Measurements from ENCODE around the gene FSD1L. TPM values are rescaled to one million over a fixed set of nuclear protein-coding genes. Genes with fewer than 3 reads are reported as not detected.

Gene FSD1L
- total RNA-seq, 3 donors from 2014 or later, result 1.4 to 2.1 (median 1.7) TPM

DNA sequence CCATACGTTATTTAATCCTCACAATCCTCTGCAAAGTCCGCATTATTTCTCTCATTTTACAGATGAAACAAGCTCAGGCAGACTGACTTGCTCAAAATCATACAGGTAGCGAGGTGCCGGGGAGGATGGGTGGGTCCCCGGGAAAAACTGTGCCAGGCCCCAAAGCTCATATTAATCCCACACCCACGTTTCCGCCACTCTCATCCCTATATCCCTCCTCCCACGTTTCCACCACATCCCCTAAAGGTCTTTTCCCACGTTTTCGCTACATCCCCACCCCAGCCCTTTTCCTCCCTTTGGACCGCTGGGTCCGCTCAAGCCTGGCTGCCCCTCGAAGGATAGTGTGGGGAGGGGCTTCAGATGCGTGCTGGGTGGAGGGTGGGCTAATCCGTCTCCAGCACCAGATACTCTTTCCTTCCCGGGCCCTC, 434 bp upstream of the FSD1L start:
- Mint-ChIP-seq H3K4me3 (peak overlapping the region; percentile 84), H3K36me3 (ENCODE audit: insufficient read depth) (no peaks in the 10 kb centered on the region), H3K9me3 (no peaks in the 10 kb centered on the region), H3K27me3 (ENCODE audit: low read depth) (no peaks in the 10 kb centered on the region), H3K4me1 (ENCODE audit: low read depth) (peaks cover 10% of the 10 kb centered on the region)
- no peak for ATAC-seq
- no peak for DNase-seq

DNA sequence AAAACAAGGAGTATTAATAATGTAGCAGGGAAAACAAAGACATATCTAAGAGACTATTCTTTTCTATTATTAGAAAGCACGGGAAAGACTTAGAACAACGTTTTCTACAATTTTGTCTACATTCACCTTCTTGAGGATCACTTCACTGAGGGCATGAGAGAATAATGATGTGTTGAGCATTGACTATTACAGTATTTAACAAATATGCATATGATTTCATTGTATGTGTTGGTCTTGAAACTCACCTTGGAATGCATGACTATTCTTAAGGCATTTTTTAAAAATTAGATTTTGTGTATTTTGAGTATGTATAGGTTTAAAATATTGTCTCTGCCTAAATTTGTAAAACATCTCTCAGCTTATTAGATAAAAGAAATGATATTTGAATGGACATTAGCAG, 1.2 kb downstream of the FSD1L start:
- Mint-ChIP-seq H3K4me3 (peak overlapping the region; percentile 74), H3K4me1 (ENCODE audit: low read depth) (peaks cover 10% of the 10 kb centered on the region), H3K36me3 (ENCODE audit: insufficient read depth) (no peaks in the 10 kb centered on the region), H3K9me3 (no peaks in the 10 kb centered on the region), H3K27me3 (ENCODE audit: low read depth) (no peaks in the 10 kb centered on the region)
- ATAC-seq (no peak), DNase-seq (no peak)

DNA sequence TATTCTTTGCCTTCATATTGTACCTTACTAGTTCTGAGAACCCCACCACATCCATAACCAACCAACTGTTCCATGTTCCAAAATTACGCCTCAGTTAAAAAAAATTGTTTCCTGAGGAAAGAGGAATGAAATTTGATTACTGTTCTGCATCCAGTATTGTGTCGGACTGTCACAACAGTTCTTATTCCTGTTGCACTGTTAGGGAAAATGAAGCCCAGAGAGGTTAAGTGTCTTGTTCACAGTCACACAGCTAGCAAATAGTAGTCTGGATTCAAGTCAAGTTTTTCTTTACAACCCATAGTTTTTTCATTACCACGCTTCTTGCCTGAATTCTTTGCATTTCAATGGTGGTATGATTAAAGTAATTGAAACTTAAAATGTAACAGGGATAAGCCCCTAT, 4.4 kb downstream of the FSD1L start:
- Mint-ChIP-seq H3K4me3 (no peak overlapping the region), H3K9me3 (no peaks in the 10 kb centered on the region), H3K36me3 (ENCODE audit: insufficient read depth) (no peaks in the 10 kb centered on the region), H3K4me1 (ENCODE audit: low read depth) (peaks cover 10% of the 10 kb centered on the region), H3K27me3 (ENCODE audit: low read depth) (no peaks in the 10 kb centered on the region)
- DNase-seq, result no peak
- no peak for ATAC-seq

DNA sequence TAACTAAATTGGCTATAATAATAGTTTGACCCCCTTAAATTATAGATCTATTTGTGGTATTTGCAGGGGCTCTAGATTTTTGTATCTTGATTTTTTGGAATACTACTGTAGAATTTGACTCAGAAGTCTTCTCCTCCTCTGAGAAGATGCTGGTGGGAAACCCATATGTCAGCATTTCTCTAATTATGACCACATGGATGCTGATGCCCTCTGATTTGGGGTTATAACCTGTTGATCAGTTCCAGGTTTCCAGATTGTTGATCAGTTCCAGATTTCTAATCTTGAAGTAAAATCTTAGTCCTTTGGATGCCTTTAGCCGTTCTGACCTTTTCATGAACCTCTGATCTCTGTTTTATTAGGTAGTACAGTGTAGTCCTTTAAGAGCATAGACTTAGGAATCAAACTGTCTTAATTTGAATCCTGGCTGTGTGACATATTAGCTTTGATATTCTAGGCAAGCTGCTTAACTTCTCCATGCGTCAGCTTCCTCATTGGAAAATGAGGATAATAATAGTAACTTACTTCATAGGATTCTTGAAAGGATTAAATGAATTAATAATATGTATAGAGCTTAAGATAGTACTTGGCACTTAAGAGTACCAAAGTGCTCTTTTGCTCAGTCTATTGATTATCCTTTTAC, 8.1 kb downstream of the FSD1L start:
- Mint-ChIP-seq H3K36me3 (ENCODE audit: insufficient read depth) (no peaks in the 10 kb centered on the region), H3K9me3 (no peaks in the 10 kb centered on the region), H3K4me1 (ENCODE audit: low read depth) (no peaks in the 10 kb centered on the region), H3K4me3 (no peak overlapping the region), H3K27me3 (ENCODE audit: low read depth) (no peaks in the 10 kb centered on the region)
- ATAC-seq (no peak), DNase-seq (no peak)

DNA sequence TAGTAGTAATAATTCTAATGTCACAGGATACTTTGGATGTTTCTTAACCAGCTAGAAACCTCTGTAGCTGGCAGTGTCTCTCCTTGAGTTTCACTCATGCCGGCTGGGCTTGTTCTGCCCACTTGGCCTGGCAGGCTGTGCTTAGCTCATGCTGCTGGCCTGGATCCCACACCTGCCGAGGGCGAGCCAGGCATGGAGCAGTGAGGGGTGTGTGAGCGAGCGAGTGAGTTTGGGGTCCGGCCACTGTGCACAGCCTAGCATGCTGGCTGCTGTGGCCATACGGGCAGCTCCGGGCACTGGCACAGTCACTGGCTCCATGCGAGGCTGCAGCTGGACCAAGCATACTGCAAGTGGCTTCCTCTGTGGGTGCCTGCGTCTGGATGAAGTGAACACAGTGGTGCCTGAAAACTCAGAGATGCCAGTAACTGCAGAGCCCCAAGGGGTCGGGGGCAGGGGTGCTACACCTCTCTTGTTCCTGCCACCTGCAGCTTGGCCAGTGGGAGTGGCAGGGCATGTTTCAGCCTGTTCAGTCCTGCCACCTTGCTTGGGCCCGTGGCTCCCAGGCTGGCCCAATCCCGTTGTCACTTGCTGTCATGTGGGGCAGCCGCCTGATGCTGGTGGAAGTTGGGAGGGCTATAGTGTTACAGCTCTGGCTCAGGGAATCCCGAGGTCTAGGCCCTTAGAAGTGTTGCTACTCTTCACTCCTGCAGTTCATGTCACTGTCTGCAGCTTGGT, 9.9 kb downstream of the FSD1L start:
- H3K4me3 Mint-ChIP-seq, result no peak overlapping the region

DNA sequence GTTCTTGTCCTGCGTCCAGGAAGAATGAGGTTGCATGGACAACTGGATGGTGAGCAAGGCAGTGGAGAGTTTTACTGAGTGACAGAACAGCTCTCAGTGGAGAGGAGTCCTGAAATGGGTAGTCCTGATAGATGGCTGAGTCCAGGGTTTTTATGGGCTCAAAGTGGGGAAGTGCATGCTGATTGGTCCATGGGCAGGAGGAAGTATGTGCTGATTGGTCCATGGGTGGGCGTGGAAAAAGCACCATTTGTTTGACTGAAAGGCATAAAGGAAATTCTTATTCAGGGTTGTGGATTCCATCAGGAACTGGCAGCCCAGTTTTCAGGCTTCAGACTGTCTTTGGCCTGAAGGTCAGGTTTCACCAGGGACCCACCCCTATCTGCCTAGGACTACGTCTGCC, 10.6 kb downstream of the FSD1L start:
- Mint-ChIP-seq H3K9me3 (no peaks in the 10 kb centered on the region), H3K36me3 (ENCODE audit: insufficient read depth) (no peaks in the 10 kb centered on the region), H3K4me1 (ENCODE audit: low read depth) (no peaks in the 10 kb centered on the region), H3K27me3 (ENCODE audit: low read depth) (no peaks in the 10 kb centered on the region), H3K4me3 (no peak overlapping the region)
- DNase-seq (no peak), ATAC-seq (no peak)

More for the DNA sequence above, 9.9 kb downstream of the FSD1L start:
- no peak for DNase-seq
- Mint-ChIP-seq H3K9me3 (no peaks in the 10 kb centered on the region), H3K4me1 (ENCODE audit: low read depth) (no peaks in the 10 kb centered on the region), H3K27me3 (ENCODE audit: low read depth) (no peaks in the 10 kb centered on the region), H3K36me3 (ENCODE audit: insufficient read depth) (no peaks in the 10 kb centered on the region)
- no peak for ATAC-seq

DNA sequence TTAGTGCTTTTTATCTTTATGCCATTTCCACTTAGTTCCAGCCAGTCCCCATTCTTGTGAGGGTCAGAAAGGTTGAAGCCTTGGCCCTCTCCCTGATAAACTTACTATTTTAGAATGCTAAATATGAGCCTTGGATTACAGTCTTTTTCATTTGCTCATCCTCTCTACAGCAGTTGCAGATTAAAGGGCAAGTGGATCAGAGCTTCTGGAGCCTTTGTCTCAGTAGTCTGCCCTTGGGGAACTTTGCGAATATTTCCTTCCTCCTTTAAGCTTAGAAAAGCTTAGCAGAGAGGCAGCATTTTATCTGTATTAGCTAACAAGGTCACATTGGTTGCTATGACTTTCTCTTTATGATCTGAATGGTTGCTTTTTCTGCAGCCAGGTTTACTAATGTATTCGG, 11.5 kb downstream of the FSD1L start:
- Mint-ChIP-seq H3K4me3 (no peak overlapping the region), H3K9me3 (no peaks in the 10 kb centered on the region), H3K36me3 (ENCODE audit: insufficient read depth) (peaks cover 1% of the 10 kb centered on the region), H3K4me1 (ENCODE audit: low read depth) (no peaks in the 10 kb centered on the region), H3K27me3 (ENCODE audit: low read depth) (no peaks in the 10 kb centered on the region)
- no peak for DNase-seq
- ATAC-seq, result no peak

DNA sequence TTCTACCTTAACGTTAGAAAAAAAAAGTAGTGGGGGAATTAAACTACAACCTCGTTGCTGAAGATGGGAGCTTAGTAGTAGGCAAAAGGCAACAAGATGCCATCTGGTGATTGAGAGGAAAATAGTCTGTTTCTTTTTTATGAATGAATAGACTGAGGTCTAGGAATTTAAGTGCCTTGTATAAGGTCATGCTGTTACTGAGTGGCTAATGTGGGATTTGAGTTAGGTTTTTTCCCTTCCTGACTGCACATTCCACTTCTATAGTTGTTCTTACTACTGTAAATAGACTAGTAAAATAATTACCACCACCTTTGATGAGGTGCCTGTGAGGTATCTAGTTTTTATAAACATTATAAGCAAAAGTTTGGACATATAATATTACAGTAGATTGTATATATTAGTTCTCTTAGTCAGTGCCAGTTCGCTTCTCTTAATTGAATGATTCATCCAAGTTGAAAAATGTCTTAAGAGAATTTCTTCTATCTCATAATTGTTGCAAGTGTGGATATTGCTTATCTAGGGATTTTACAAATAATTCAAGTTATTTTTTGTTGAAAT, 19.1 kb downstream of the FSD1L start:
- DNase-seq (no peak), ATAC-seq (no peak)
- Mint-ChIP-seq H3K4me1 (ENCODE audit: low read depth) (no peaks in the 10 kb centered on the region), H3K9me3 (no peaks in the 10 kb centered on the region), H3K27me3 (ENCODE audit: low read depth) (no peaks in the 10 kb centered on the region), H3K4me3 (no peak overlapping the region), H3K36me3 (ENCODE audit: insufficient read depth) (peaks cover 16% of the 10 kb centered on the region)

DNA sequence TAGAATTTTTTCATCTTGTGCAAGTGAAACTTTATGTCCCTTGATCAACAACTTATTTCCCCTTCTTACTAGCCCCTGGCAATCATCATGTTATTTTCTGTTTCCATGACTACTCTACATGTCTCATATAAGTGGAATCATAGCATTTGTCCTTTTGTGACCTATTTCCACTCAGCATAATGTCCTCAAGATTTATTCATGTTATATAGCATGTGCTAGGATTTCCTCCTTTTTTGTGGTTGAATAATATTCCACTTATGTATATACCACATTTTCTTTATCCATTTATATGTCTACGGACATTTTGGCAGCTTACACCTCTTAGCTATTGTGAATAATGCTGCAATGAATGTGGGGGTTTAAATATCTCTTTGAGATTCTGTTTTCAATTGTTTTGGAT, 21.0 kb downstream of the FSD1L start:
- H3K27me3 Mint-ChIP-seq (ENCODE audit: low read depth), result no peaks in the 10 kb centered on the region
- H3K36me3 Mint-ChIP-seq (ENCODE audit: insufficient read depth), result peaks cover 16% of the 10 kb centered on the region
- DNase-seq, result no peak
- no peak for ATAC-seq
- H3K4me1 Mint-ChIP-seq (ENCODE audit: low read depth), result no peaks in the 10 kb centered on the region
- H3K9me3 Mint-ChIP-seq, result no peaks in the 10 kb centered on the region
- no peak overlapping the region for H3K4me3 Mint-ChIP-seq

DNA sequence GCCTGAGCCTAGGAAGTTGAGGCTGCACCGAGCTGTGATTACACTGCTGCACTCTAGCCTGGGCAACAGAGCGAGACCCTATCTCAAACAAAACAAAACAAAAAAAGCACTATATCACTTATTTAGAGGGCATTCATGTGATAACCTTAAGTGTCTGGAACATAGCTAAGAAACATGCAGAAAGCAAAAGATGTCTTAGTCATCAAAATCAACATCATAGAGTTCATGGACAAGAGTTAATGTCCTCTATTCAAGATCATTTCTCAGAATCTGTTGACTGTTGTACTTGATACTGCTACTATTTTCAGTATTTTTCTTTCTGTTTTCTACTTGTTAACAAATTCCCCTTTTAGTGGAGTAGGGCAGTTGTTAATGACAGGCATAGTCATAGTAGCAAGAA, 25.4 kb downstream of the FSD1L start:
- no peaks in the 10 kb centered on the region for H3K4me1 Mint-ChIP-seq (ENCODE audit: low read depth)
- no peak overlapping the region for H3K4me3 Mint-ChIP-seq
- H3K36me3 Mint-ChIP-seq (ENCODE audit: insufficient read depth), result peaks cover 8% of the 10 kb centered on the region
- H3K27me3 Mint-ChIP-seq (ENCODE audit: low read depth), result no peaks in the 10 kb centered on the region
- no peaks in the 10 kb centered on the region for H3K9me3 Mint-ChIP-seq
- DNase-seq (no peak), ATAC-seq (no peak)

DNA sequence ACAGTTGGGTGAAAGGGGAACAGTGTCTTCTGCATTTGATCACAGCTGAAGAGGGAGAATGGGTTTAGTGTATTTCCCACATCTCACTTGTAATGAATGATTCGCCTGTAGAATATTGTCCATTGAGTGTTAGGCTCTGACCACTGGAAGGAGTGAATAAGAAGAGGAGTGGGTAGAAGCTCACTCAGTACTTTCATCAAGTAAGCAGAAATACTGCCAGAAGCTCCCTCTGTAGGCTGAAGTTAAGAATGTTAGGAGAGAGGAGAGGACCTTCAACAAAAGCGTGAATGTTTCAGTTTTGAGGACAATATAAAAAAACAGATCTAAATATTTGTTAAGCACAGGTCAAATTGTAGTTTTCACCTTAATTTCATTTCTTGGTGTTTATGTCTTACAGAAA, 27.5 kb downstream of the FSD1L start:
- Mint-ChIP-seq H3K27me3 (ENCODE audit: low read depth) (no peaks in the 10 kb centered on the region), H3K36me3 (ENCODE audit: insufficient read depth) (peaks cover 5% of the 10 kb centered on the region), H3K9me3 (no peaks in the 10 kb centered on the region), H3K4me3 (no peak overlapping the region), H3K4me1 (ENCODE audit: low read depth) (no peaks in the 10 kb centered on the region)
- no peak for ATAC-seq
- no peak for DNase-seq

DNA sequence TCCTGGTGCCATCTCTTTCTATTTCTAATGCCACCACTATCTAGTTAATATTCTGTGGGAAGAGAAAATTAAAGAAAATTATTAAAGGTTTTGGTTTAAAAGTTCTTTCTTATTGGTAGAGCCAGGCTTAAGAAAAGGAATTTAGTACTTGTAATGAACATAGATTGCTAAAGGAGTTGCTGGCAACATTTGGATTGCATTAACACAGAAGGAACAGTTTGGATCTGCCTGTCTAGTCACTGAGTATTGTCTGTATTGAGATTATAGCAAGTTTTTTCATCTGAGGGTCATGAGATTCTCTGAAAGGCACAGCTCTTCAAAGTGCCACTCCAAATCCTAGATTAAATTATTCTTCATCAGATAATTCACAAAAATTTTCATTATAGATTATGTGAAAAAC, 32.0 kb downstream of the FSD1L start:
- no peaks in the 10 kb centered on the region for H3K4me1 Mint-ChIP-seq (ENCODE audit: low read depth)
- ATAC-seq (no peak), DNase-seq (no peak)
- no peaks in the 10 kb centered on the region for H3K27me3 Mint-ChIP-seq (ENCODE audit: low read depth)
- no peaks in the 10 kb centered on the region for H3K9me3 Mint-ChIP-seq
- H3K4me3 Mint-ChIP-seq, result no peak overlapping the region
- no peaks in the 10 kb centered on the region for H3K36me3 Mint-ChIP-seq (ENCODE audit: insufficient read depth)

DNA sequence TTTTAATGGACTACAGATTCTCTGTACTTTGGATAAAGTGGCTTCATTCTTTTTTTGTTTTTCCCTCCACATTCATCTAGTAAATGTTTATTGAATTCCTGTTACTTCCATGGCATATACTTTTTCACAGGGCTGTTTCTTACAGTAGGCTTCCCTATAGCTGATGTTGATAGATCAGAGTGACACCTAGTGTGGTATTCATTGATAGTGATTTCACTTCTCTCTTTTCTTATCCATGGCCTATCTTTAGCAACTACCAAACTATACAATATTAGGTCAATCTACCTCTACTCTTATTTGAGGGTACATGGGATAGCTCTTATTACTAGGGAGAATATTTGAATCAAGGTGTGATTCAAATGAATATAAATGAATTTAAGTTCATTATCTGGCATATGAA, 35.8 kb downstream of the FSD1L start:
- no peak for ATAC-seq
- Mint-ChIP-seq H3K4me1 (ENCODE audit: low read depth) (no peaks in the 10 kb centered on the region), H3K27me3 (ENCODE audit: low read depth) (no peaks in the 10 kb centered on the region), H3K9me3 (no peaks in the 10 kb centered on the region), H3K4me3 (no peak overlapping the region), H3K36me3 (ENCODE audit: insufficient read depth) (no peaks in the 10 kb centered on the region)
- no peak for DNase-seq

DNA sequence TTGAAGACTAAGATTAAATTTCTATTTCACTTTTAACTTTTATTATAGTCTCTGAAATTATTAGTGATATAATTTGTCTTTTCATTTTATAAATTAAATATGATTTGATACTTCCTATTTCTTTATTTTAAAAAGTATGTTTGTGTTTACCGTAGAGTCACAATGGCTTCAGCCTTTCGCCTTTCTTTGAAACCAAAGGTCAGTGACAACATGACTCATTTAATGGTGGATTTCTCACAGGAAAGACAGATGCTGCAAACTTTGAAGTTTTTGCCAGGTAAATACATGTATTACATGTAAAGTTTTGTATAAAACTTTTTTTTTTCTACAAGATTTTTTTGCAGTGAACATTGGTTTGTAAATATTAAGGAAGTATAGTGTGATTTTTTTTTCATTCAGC, 36.4 kb downstream of the FSD1L start:
- H3K4me3 Mint-ChIP-seq, result no peak overlapping the region
- H3K4me1 Mint-ChIP-seq (ENCODE audit: low read depth), result no peaks in the 10 kb centered on the region
- no peaks in the 10 kb centered on the region for H3K27me3 Mint-ChIP-seq (ENCODE audit: low read depth)
- no peaks in the 10 kb centered on the region for H3K9me3 Mint-ChIP-seq
- ATAC-seq (no peak), DNase-seq (no peak)
- no peaks in the 10 kb centered on the region for H3K36me3 Mint-ChIP-seq (ENCODE audit: insufficient read depth)

DNA sequence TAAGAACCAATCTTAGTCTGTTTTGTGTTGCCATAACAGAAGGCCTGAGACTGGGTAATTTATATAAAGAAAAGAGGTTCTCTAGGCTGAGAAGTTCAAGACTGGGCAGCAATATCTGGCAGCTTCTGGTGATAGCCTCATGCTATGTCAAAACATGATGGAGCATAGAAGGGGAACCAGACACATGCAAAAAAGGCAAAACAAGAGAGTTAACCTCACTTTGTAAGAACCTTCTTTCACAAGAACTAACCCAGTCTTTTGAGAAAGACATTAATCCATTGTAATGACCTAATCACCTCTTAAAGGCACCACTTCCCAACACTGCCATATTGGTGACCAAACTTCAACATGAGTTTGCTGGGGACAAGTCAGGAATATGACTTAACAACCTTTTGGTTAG, 37.3 kb downstream of the FSD1L start:
- Mint-ChIP-seq H3K4me1 (ENCODE audit: low read depth) (no peaks in the 10 kb centered on the region), H3K36me3 (ENCODE audit: insufficient read depth) (no peaks in the 10 kb centered on the region), H3K27me3 (ENCODE audit: low read depth) (no peaks in the 10 kb centered on the region), H3K9me3 (no peaks in the 10 kb centered on the region), H3K4me3 (no peak overlapping the region)
- no peak for ATAC-seq
- DNase-seq, result no peak
